Panc1 (cell line): ENCODE data around the gene SCGB1A1. TPM values are rescaled to one million over a fixed set of nuclear protein-coding genes. Genes with fewer than 3 reads are reported as not detected.

Experiments used
- ATAC-seq: fragments of 200-7000 bp; cut with Tn5 transposase; 2 replicates; pipeline ENCODE4 v1.9.1; 2020; ENCODE audit warnings: mild to moderate bottlenecking, moderate library complexity
- BruUV-seq: library from RNA; stranded (reverse); fragments of 400-500 nt; replicated peaks from 2 replicates; lab custom pipeline; 2021; lab: Mats Ljungman, UMichigan
- CTCF ChIA-PET: fragments of 300-600 bp; sonication (Branson Sonifier 250); formaldehyde crosslinking; loops from one replicate; lab custom pipeline; 2022; ENCODE audit warnings: antibody characterized with exemption; lab: Charles Lee
- POLR2A ChIA-PET: fragments of 300-600 bp; sonication (Branson Sonifier 250); formaldehyde crosslinking; loops from one replicate; lab custom pipeline; 2022; ENCODE audit warnings: antibody characterized with exemption; lab: Charles Lee
- DNase-seq: peaks from one replicate; pipeline ENCODE4 v3.0.0-alpha.2; 2010; ENCODE audit warnings: low read depth, low spot score
- H3K27ac ChIP-seq: 2 replicates; pipeline ENCODE4 v1.5.1; 2011; ENCODE audit warnings: mild to moderate bottlenecking, low read length, inconsistent platforms
- H3K27me3 ChIP-seq: fragments of 200-500 bp; sonication (Bioruptor generic); 2 replicates; pipeline ENCODE4 v1.6.0; 2014; ENCODE audit warnings: low read length, inconsistent platforms; ENCODE audit not compliant: control insufficient read depth, insufficient read depth
- H3K36me3 ChIP-seq: fragments of 200-500 bp; sonication (Bioruptor generic); 2 replicates; pipeline ENCODE4 v1.5.1; 2014; ENCODE audit warnings: inconsistent platforms, mild to moderate bottlenecking, low read length, moderate library complexity; ENCODE audit not compliant: control insufficient read depth, insufficient read depth
- H3K4me1 ChIP-seq: 2 replicates; pipeline ENCODE4 v1.5.1; 2011; ENCODE audit warnings: inconsistent platforms, mild to moderate bottlenecking, low read length, moderate library complexity; ENCODE audit not compliant: control insufficient read depth, insufficient read depth
- H3K4me3 ChIP-seq, 2 experiments: 2 replicates each; pipeline ENCODE4 v1.5.1; 2011 to 2012; ENCODE audit warnings: low read depth in 2 of 2, low read length in 2 of 2, mild to moderate bottlenecking in 2 of 2, inconsistent platforms in 1 of 2, moderate library complexity in 1 of 2
- H3K9me3 ChIP-seq: fragments of 200-500 bp; sonication (Bioruptor generic); 2 replicates; pipeline ENCODE4 v1.5.1; 2014; ENCODE audit warnings: low read depth, mild to moderate bottlenecking, inconsistent platforms, low read length, moderate library complexity; ENCODE audit not compliant: control insufficient read depth, insufficient read depth
- CTCF ChIP-seq: fragments of 450-650 bp; IDR thresholded peaks from 2 replicates; pipeline ENCODE4 v1.5.1; 2017; ENCODE audit warnings: mild to moderate bottlenecking
- POLR2AphosphoS5 ChIP-seq: IDR thresholded peaks from 2 replicates; pipeline ENCODE4 v1.6.1; 2012; ENCODE audit warnings: mild to moderate bottlenecking, low read depth, low read length, moderate library complexity
- REST ChIP-seq, 2 experiments: IDR thresholded peaks; 2 replicates each; pipeline ENCODE4 v1.6.1; 2011 to 2012; ENCODE audit warnings: low read depth in 2 of 2, control low read depth in 1 of 2, low read length in 1 of 2, mild to moderate bottlenecking in 1 of 2, moderate library complexity in 1 of 2; ENCODE audit not compliant: insufficient read depth in 1 of 2
- SIN3A ChIP-seq: IDR thresholded peaks from 2 replicates; pipeline ENCODE4 v1.6.1; 2012; ENCODE audit warnings: low read depth, mild to moderate bottlenecking, low read length, moderate library complexity, borderline replicate concordance; ENCODE audit not compliant: insufficient read depth
- TCF7L2 ChIP-seq: IDR thresholded peaks from 2 replicates; pipeline ENCODE4 v1.6.1; 2011; ENCODE audit warnings: mild to moderate bottlenecking, low read depth, low read length, inconsistent platforms
- in situ Hi-C: cut with HindIII; loops from 2 replicates; pipeline ENCODE4 v1.10.0; 2016; ENCODE audit warnings: low sequenced_read_pairs, low pct_unique_long_range_greater_than_20kb
- intact Hi-C: fragments of 100-400 bp; cut with micrococcal nuclease; formaldehyde crosslinking; loops from one replicate; pipeline ENCODE4 v1.10.0; 2022; ENCODE audit not compliant: unreplicated experiment
- total RNA-seq: library from RNA; stranded (reverse); gene quantifications from one replicate; pipeline ENCODE4 v1.2.1, GENCODE V29; 2021; ENCODE audit not compliant: unreplicated experiment

Gene SCGB1A1
- total RNA-seq, 1 experiment from 2014 or later: 1.1 TPM

- POLR2A ChIA-PET: no interaction called here
- BruUV-seq: no TSS peak
- H3K4me1 ChIP-seq: peaks cover 13% of the 10 kb centered on the region
- H3K27ac ChIP-seq: no peak overlapping the region
- TF ChIP-seq REST (IDR thresholded peaks at IDR 0.05; ENCODE audit: insufficient read depth in 1 of 2, low read depth in 2 of 2, low read length in 1 of 2): no peak
- TF ChIP-seq CTCF: no peak
- TF ChIP-seq SIN3A: no peak
- no peak for TF ChIP-seq TCF7L2
- TF ChIP-seq POLR2AphosphoS5: no peak
- no peak for DNase-seq
- H3K36me3 ChIP-seq: no peaks in the 10 kb centered on the region
- no peak for ATAC-seq
- CTCF ChIA-PET: interaction anchor here (1.3 kb wide), 1 partner anchor 34 kb away, joined by 4 read pairs; no protein-coding TSS in a partner anchor
- H3K27me3 ChIP-seq: no peaks in the 10 kb centered on the region
- no peak overlapping the region for H3K4me3 ChIP-seq
- intact Hi-C loops (loop anchor here (10.0 kb wide), 1 partner anchor 155 kb away; the partner anchor contains the start of gene AHNAK), in situ Hi-C loops (no loop called here)
- no peaks in the 10 kb centered on the region for H3K9me3 ChIP-seq
Observed at GRCh38 chr11:62390237-62390636, 28.6 kb upstream of the SCGB1A1 start.

GRCh38 chr11:62390722-62391121 lies 28.1 kb upstream of the SCGB1A1 start:
- no TSS peak for BruUV-seq
- TF ChIP-seq REST (IDR thresholded peaks at IDR 0.05; ENCODE audit: insufficient read depth in 1 of 2, low read depth in 2 of 2, low read length in 1 of 2) (no peak), CTCF (no peak), POLR2AphosphoS5 (no peak), SIN3A (no peak), TCF7L2 (no peak)
- intact Hi-C loops (loop anchor here (10.0 kb wide), 1 partner anchor 154 kb away; the partner anchor contains the start of gene AHNAK), in situ Hi-C loops (no loop called here)
- Histone ChIP-seq H3K4me1 (peaks cover 16% of the 10 kb centered on the region), H3K27me3 (no peaks in the 10 kb centered on the region), H3K4me3 (no peak overlapping the region), H3K27ac (no peak overlapping the region), H3K9me3 (no peaks in the 10 kb centered on the region), H3K36me3 (no peaks in the 10 kb centered on the region)
- ChIA-PET CTCF (interaction anchor here (1.3 kb wide), 1 partner anchor 34 kb away, joined by 4 read pairs; no protein-coding TSS in a partner anchor), POLR2A (no interaction called here)
- ATAC-seq (no peak), DNase-seq (no peak)
